Testis (tissue), 3 donors: Measurements from ENCODE around the gene RUSF1. TPM values are rescaled to one million over a fixed set of nuclear protein-coding genes. Genes with fewer than 3 reads are reported as not detected.

Experiments
- DNase-seq: peaks from one replicate; pipeline ENCODE4 v3.0.0-alpha.2; 2019
- H3K27ac ChIP-seq, 2 donors: fragments of 200-600 bp; sonication (generic); one replicate each; pipeline ENCODE4 v1.5.1; 2019
- H3K27me3 ChIP-seq: fragments of 200-600 bp; sonication (generic); one replicate; pipeline ENCODE4 v1.5.1; 2019
- H3K36me3 ChIP-seq: fragments of 200-600 bp; sonication (generic); one replicate; pipeline ENCODE4 v1.5.1; 2017; ENCODE audit warnings: low read depth; ENCODE audit errors: missing control alignments
- H3K4me1 ChIP-seq: fragments of 200-600 bp; sonication (generic); one replicate; pipeline ENCODE4 v1.5.1; 2019
- H3K4me3 ChIP-seq, 2 donors: fragments of 200-600 bp; sonication (generic); one replicate each; pipeline ENCODE4 v1.5.1; 2017 to 2019
- H3K9me3 ChIP-seq: fragments of 200-600 bp; sonication (generic); one replicate; pipeline ENCODE4 v1.5.1; 2017
- POLR2A ChIP-seq: fragments of 450-650 bp; IDR thresholded peaks from one replicate; pipeline ENCODE4 v1.6.1; 2017; ENCODE audit warnings: antibody characterized with exemption, mild to moderate bottlenecking, moderate library complexity
- WGBS, 2 donors: methylation state at CpG; one replicate each; pipeline ENCODE4 v1.1.5; 2018; 5-methylcytosine and 5-hydroxymethylcytosine counted together
- intact Hi-C: fragments of 100-400 bp; cut with DNase I; formaldehyde crosslinking; loops from one replicate; pipeline ENCODE4 v1.15.1; 2023; ENCODE audit warnings: low total_unique reads
- polyA plus RNA-seq: library from polyadenylated mRNA; stranded (reverse); fragments of 350-450 nt; fragmentation: Illumina TruSeq; extraction: RNeasy Lipid Tissue Mini Kit (QIAGEN cat#74804); gene quantifications from one replicate; pipeline ENCODE4 v1.2.3, GENCODE V29; 2014; ENCODE audit warnings: low read depth, low replicate concordance; ENCODE audit not compliant: insufficient read depth
- total RNA-seq, 2 donors: library from RNA; depleted of rRNA; stranded (reverse); fragments of >200 nt; gene quantifications; one replicate each; pipeline ENCODE4 v1.2.3, GENCODE V29; 2016
- TF ChIP-seq, protein P1 (sequence below), 3 experiments: fragments of 450-650 bp in 2 of 3; fragments of 200-600 bp in 1 of 3; sonication (generic) in 1 of 3; IDR thresholded peaks; one replicate each; pipeline ENCODE4 v1.5.1; 2016 to 2019; ENCODE audit warnings: antibody characterized with exemption in 3 of 3, mild to moderate bottlenecking in 2 of 3, moderate library complexity in 1 of 3

Gene RUSF1
- total and polyA plus RNA-seq, 3 donors from 2014 or later, result 75.8 to 124 (median 102) TPM

DNA sequence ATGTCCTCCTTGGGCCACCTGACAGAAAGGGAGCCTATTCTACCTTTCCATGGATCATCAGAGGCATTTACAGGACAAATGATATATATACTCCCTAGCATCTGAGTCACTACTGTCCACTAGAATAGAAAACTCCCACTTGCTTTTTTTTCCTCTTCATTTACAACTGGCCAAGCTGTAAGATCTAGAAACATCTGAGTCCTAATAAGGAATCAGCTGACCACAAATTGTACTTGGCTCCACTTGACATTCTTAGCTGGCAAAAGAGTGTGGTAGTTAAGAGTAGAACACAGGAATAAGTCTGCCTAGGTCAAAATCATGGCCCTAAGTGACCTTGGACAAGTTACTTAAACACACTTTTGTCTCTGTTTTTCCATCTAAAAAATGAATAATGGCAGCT lies 5.2 kb downstream of the RUSF1 start:
- DNase-seq, result no peak
- no peak for TF ChIP-seq POLR2A
- TF ChIP-seq, protein P1, sequence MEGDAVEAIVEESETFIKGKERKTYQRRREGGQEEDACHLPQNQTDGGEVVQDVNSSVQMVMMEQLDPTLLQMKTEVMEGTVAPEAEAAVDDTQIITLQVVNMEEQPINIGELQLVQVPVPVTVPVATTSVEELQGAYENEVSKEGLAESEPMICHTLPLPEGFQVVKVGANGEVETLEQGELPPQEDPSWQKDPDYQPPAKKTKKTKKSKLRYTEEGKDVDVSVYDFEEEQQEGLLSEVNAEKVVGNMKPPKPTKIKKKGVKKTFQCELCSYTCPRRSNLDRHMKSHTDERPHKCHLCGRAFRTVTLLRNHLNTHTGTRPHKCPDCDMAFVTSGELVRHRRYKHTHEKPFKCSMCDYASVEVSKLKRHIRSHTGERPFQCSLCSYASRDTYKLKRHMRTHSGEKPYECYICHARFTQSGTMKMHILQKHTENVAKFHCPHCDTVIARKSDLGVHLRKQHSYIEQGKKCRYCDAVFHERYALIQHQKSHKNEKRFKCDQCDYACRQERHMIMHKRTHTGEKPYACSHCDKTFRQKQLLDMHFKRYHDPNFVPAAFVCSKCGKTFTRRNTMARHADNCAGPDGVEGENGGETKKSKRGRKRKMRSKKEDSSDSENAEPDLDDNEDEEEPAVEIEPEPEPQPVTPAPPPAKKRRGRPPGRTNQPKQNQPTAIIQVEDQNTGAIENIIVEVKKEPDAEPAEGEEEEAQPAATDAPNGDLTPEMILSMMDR (IDR thresholded peaks at IDR 0.05), result no peak
- H3K27me3 ChIP-seq, result no peaks in the 10 kb centered on the region
- no peak overlapping the region for H3K27ac ChIP-seq
- H3K4me3 ChIP-seq, result no peak overlapping the region
- intact Hi-C loops, result no loop called here
- no peaks in the 10 kb centered on the region for H3K36me3 ChIP-seq
- no peaks in the 10 kb centered on the region for H3K9me3 ChIP-seq
- peaks cover 13% of the 10 kb centered on the region for H3K4me1 ChIP-seq

DNA sequence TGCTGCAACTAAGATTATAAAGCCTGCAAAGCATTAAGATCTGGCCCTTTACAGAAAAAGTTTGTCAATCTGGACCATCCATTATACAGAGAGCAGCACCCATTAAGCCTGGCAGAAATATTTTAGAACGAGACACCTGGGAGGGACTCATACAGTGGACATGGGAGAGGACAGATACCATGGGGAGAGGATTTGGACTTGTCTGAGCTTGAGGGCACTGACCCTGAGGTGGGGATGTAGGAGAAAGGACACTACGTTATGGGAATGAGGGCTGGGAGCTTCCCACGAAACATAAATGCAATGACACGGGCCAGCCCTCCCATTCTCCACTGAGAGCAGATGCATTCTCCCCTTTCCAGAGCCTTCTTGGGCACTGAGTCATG lies 6.2 kb downstream of the RUSF1 start:
- H3K4me1 ChIP-seq, result peaks cover 6% of the 10 kb centered on the region
- intact Hi-C loops, result no loop called here

DNA sequence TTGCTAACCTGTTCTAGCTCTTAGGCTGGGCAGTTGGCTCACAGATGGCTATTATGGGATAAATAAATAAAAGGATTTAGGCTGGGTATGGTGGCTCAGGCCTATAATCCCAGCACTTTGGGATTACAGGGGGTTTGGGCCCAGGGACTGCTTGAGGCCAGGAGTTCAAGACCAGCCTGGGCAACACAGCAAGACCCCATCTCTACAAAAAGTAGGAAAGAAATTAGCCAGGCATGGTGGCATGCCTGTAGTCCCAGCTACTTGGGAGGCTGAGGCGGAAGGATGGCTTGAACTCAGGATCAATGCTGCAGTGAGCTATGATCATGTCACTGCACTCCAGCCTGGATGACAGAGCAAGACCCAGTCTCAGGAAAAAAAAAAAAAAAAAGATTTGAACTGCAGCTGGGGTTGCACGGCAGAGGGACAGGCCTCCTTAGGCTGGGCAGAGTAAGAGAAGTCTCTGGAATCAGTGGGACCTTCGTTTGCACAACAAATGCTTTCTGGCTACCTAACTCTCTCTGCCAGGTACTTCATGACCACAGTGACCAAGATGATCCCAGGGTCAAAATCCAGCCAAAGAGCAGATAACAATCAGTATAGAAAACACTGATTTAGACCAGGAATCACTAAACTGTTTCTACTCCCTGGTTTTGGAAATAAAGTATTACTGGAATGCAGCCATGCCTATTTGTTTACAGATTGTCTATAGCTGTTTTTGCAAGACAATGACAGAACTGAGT lies 6.8 kb downstream of the RUSF1 start:
- Histone ChIP-seq H3K4me1 (peaks cover under 1% of the 10 kb centered on the region), H3K4me3 (no peak overlapping the region), H3K36me3 (no peaks in the 10 kb centered on the region), H3K27ac (no peak overlapping the region), H3K9me3 (no peaks in the 10 kb centered on the region), H3K27me3 (no peaks in the 10 kb centered on the region)
- intact Hi-C loops, result no loop called here
- WGBS, 2 donors, result 81 to 88% methylated on average over 3 of the region's 3 CpGs
- TF ChIP-seq POLR2A, result no peak
- TF ChIP-seq, protein P1 (IDR thresholded peaks at IDR 0.05), result no peak
- no peak for DNase-seq

More for the DNA sequence above, 6.2 kb downstream of the RUSF1 start:
- no peak overlapping the region for H3K4me3 ChIP-seq
- H3K9me3 ChIP-seq, result no peaks in the 10 kb centered on the region
- TF ChIP-seq, protein P1 (IDR thresholded peaks at IDR 0.05), result no peak
- TF ChIP-seq POLR2A, result no peak
- no peak overlapping the region for H3K27ac ChIP-seq
- 82 to 83% methylated on average over 4 of the region's 4 CpGs for WGBS, 2 donors
- no peaks in the 10 kb centered on the region for H3K36me3 ChIP-seq
- DNase-seq, result no peak
- no peaks in the 10 kb centered on the region for H3K27me3 ChIP-seq

DNA sequence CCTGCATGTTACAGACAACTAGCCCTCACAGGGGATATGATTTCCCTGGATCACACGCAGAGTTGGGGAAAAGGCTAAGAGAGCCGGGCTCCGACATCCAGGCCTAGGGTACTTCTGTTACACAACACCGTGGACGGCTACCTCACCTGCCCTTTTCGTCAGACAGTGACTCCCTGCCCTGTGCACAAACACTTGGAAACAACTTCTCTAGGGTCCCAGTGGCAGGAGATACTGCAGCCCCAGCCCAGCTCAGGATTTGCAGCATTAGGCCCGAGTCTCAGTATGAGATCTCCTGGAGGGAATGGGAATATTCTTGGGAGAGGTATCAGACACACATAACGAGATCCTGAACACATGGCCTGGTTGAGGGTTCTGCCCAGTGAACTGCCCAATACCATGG lies 8.3 kb downstream of the RUSF1 start:
- intact Hi-C loops, result no loop called here
- no peaks in the 10 kb centered on the region for H3K9me3 ChIP-seq
- no peaks in the 10 kb centered on the region for H3K27me3 ChIP-seq
- no peaks in the 10 kb centered on the region for H3K36me3 ChIP-seq
- TF ChIP-seq, protein P1 (IDR thresholded peaks at IDR 0.05), result no peak
- no peak for TF ChIP-seq POLR2A
- H3K27ac ChIP-seq, result no peak overlapping the region
- WGBS, 2 donors, result 90 to 100% methylated on average over 5 to 8 of the region's 8 CpGs
- no peak for DNase-seq
- H3K4me3 ChIP-seq, result no peak overlapping the region
- no peaks in the 10 kb centered on the region for H3K4me1 ChIP-seq

DNA sequence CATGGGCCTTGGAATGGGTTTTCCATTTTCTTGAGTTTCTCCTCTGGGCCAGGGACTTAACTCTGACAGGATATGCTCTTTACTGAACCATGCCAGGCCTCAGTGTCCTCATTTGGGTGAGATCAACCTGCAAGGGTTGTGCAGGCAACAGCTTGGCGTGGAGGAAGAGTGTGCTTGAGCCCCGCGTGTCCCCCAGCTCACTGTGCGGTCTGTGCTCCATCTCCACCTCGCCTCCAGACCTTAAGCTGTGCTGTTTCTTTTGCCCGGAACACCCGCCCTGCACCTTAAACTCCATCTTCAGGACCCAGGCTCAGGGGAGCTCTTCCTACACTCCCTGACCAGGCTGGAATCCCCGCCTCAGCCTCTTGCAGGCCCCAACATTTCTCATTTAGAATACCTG lies 9.7 kb downstream of the RUSF1 start:
- Histone ChIP-seq H3K9me3 (no peaks in the 10 kb centered on the region), H3K4me3 (no peak overlapping the region), H3K36me3 (no peaks in the 10 kb centered on the region), H3K27ac (no peak overlapping the region), H3K4me1 (no peaks in the 10 kb centered on the region), H3K27me3 (no peaks in the 10 kb centered on the region)
- 94 to 96% methylated on average over 8 of the region's 8 CpGs for WGBS, 2 donors
- intact Hi-C loops, result no loop called here
- TF ChIP-seq, protein P1 (IDR thresholded peaks at IDR 0.05), result no peak
- TF ChIP-seq POLR2A, result no peak
- no peak for DNase-seq
